BLaER1 (cell line): ENCODE data around the gene PDGFD.
A peak's percentile ranks its signal among the peaks of the same experiment; 100 is the strongest.

ENCODE experiments used
- H3K27ac ChIP-seq: shearing (Covaris generic); formaldehyde crosslinking; 2 replicates; pipeline ENCODE4 v1.8.1; 2022
- H3K27me3 ChIP-seq: shearing (Covaris generic); formaldehyde crosslinking; 2 replicates; pipeline ENCODE4 v1.8.1; 2022
- H3K36me3 ChIP-seq: shearing (Covaris generic); formaldehyde crosslinking; 2 replicates; pipeline ENCODE4 v1.8.1; 2022
- H3K4me1 ChIP-seq: shearing (Covaris generic); formaldehyde crosslinking; 2 replicates; pipeline ENCODE4 v1.8.1; 2022
- H3K4me2 ChIP-seq: shearing (Covaris generic); formaldehyde crosslinking; 2 replicates; pipeline ENCODE4 v1.8.1; 2022
- H3K4me3 ChIP-seq: shearing (Covaris generic); formaldehyde crosslinking; 2 replicates; pipeline ENCODE4 v1.8.1; 2022
- H3K9ac ChIP-seq: shearing (Covaris generic); formaldehyde crosslinking; 2 replicates; pipeline ENCODE4 v1.8.1; 2022
- H3K9me3 ChIP-seq: shearing (Covaris generic); formaldehyde crosslinking; 2 replicates; pipeline ENCODE4 v1.8.1; 2022
- H4K20me1 ChIP-seq: shearing (Covaris generic); formaldehyde crosslinking; 2 replicates; pipeline ENCODE4 v1.8.1; 2022
- Cebpa-rat ChIP-seq: shearing (Covaris generic); IDR thresholded peaks from 2 replicates; pipeline ENCODE4 v1.8.1; 2022

PDGFD gene

DNA sequence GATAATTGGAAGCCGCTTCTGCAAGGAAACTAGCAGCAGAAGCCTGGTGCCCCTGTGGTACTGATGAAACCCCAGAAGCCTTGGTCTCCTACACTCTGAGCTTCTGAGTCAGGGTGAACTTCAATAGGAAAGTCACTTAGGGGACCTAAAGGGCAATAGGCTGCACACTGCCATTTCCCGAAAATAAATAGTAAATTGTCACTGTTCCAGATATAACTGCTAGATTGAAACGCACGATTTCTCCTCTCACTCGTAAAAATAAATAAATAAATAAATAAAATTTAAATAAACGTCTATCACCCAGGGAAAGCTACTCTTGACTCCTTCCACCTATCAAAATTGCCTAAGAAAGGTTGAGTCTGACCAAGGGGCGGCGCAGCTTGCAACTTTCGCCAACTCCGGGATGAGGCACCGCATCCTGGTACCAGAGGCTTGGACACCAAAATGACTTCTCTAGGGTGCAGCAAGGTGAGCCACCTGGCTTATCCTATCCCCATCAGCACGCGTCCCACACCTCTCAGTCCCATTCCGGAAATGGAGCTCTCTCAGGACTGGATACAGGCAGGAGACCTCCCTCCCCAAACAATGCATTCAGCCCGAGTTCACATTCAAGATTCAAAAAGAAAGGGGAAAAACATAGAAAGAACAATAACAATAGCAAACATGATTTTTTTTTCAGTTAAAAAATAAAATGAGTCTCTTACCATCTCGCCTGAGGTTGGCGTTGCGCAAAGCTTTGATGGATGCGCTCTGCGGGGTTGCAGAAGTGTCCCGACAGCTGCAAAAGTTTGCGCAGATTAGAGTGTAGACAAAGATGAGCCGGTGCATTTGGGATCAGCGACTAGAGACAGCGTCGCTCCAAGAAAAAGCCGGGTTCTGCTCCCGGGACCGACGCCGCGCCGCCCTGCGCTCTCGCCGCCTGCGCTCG is 583 bp downstream of the PDGFD start:
- H3K9ac ChIP-seq = no peak overlapping the region
- no peaks in the 10 kb centered on the region for H3K27me3 ChIP-seq
- no peaks in the 10 kb centered on the region for H4K20me1 ChIP-seq
- H3K36me3 ChIP-seq = no peaks in the 10 kb centered on the region
- H3K9me3 ChIP-seq = peaks cover 16% of the 10 kb centered on the region
- no peak for TF ChIP-seq Cebpa-rat
- no peaks in the 10 kb centered on the region for H3K4me1 ChIP-seq
- no peak overlapping the region for H3K27ac ChIP-seq
- H3K4me2 ChIP-seq = no peak overlapping the region
- no peak overlapping the region for H3K4me3 ChIP-seq

DNA sequence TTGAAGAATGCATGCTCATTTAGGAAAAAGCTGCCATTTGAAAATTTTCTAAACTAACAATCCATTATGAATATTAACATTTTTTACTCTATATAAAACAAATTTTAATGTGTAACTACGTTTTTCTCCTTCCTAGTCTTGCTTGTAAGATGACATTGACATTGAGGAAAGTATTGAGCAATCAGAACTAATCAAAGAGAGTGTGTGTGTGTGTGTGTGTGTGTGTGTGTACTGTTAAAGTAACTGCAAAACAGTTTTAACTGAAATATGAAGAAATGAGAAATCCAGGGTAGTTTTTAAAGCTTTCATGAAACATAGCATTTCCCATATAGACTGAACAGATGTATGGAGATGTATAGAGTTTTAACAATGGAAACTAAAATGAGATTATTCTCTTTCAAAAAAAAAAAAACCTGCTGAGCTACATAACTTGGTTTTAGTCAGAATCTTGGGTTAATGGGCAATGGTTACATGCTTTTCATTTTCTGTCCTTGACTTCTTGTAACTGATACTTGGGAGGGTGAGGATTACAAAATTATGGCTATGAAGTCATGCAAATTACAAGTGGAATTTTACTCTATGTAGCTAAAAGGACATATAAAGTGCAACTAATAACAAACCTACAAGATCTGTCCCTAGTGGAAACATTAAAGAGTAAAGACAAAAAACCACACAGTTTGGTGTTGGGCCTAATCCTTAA is 2.0 kb downstream of the PDGFD start:
- H3K4me3 ChIP-seq = no peak overlapping the region
- no peak for TF ChIP-seq Cebpa-rat
- no peak overlapping the region for H3K9ac ChIP-seq
- H3K27ac ChIP-seq = no peak overlapping the region
- peaks cover 16% of the 10 kb centered on the region for H3K9me3 ChIP-seq
- no peaks in the 10 kb centered on the region for H4K20me1 ChIP-seq
- H3K4me2 ChIP-seq = no peak overlapping the region
- H3K36me3 ChIP-seq = no peaks in the 10 kb centered on the region
- H3K27me3 ChIP-seq = no peaks in the 10 kb centered on the region
- H3K4me1 ChIP-seq = no peaks in the 10 kb centered on the region

DNA sequence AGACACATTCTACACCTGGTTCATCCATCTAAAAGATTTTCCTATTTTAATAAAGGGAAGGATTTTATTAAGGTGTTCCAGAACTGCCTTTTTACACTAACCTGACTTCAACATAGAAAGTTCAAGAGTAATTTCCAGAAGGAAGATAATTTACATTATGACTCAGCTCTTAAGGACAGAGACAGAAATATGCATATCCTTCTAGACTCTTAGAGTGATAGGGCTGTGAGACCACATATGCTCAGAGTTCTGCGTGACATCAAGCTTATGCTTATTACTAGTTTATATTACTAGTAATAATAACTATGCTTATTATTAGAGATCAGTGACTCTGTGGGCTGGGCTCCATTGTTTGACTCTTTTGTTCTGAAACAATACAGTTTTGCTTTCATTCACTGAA is 4.6 kb downstream of the PDGFD start:
- Histone ChIP-seq H3K9ac (no peak overlapping the region), H3K9me3 (peaks cover 15% of the 10 kb centered on the region), H3K27me3 (no peaks in the 10 kb centered on the region), H4K20me1 (no peaks in the 10 kb centered on the region), H3K27ac (no peak overlapping the region), H3K4me2 (no peak overlapping the region), H3K36me3 (no peaks in the 10 kb centered on the region), H3K4me1 (no peaks in the 10 kb centered on the region), H3K4me3 (no peak overlapping the region)
- no peak for TF ChIP-seq Cebpa-rat

DNA sequence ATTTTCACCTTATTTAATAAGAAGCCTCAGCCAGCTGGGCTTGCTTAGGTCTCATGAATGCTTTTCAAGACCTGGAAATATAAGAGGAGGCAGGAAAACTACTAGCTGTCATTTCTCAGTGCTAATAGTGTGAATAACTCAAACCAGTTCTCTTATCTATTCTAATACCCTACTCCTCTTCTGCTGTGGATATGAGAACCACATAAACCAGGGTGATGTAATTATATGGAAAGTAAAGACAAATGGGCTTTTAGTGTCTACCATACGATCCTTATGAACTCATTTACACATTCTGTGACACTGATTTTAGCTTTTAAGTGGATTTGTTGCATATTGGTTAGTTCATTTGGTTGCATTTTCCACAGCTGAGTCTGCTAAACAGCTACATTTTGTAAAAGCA is 8.6 kb downstream of the PDGFD start:
- H3K27me3 ChIP-seq = no peaks in the 10 kb centered on the region
- H3K27ac ChIP-seq = no peak overlapping the region
- H3K4me1 ChIP-seq = 0 out of 2 replicates have a peak, but pooled peaks cover 8% of the 10 kb centered on the region
- no peaks in the 10 kb centered on the region for H3K36me3 ChIP-seq
- no peaks in the 10 kb centered on the region for H3K9me3 ChIP-seq
- no peak for TF ChIP-seq Cebpa-rat
- H3K9ac ChIP-seq = no peak overlapping the region
- H3K4me3 ChIP-seq = no peak overlapping the region
- H3K4me2 ChIP-seq = no peak overlapping the region
- no peaks in the 10 kb centered on the region for H4K20me1 ChIP-seq

DNA sequence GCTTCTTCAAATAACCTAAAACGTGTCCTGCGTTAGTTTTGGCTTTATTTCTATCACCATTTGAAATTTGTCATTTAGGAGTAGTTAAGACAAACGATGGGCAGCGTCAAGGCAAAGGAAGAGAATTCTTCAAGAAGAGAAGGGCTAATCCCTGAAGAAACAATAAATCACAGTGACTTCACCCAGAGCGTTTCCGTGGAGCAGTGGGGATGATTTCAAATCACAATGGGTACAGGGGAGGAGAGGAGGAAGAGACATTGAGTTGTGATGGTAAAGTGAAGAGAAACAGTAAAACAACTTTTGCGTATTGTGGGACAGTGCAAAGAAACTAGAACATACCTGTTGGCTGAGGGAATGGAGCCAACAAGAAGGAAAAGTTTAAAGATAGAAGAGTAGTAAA is 9.7 kb downstream of the PDGFD start:
- Histone ChIP-seq H3K27ac (no peak overlapping the region), H3K4me1 (0 out of 2 replicates have a peak, but pooled peaks cover 8% of the 10 kb centered on the region), H3K9me3 (no peaks in the 10 kb centered on the region), H3K36me3 (no peaks in the 10 kb centered on the region), H3K4me3 (no peak overlapping the region), H4K20me1 (no peaks in the 10 kb centered on the region), H3K4me2 (no peak overlapping the region), H3K9ac (no peak overlapping the region), H3K27me3 (no peaks in the 10 kb centered on the region)
- no peak for TF ChIP-seq Cebpa-rat

GRCh38 chr11:104152941-104153505 is 10.9 kb downstream of the PDGFD start:
- Histone ChIP-seq H3K4me2 (peak overlapping the region; percentile 2; the same call in 1 of the 2 replicates), H3K36me3 (no peaks in the 10 kb centered on the region), H3K27ac (no peak overlapping the region), H4K20me1 (no peaks in the 10 kb centered on the region), H3K4me3 (no peak overlapping the region), H3K9me3 (no peaks in the 10 kb centered on the region), H3K9ac (no peak overlapping the region), H3K4me1 (0 out of 2 replicates have a peak, but pooled peaks cover 8% of the 10 kb centered on the region), H3K27me3 (no peaks in the 10 kb centered on the region)
- no peak for TF ChIP-seq Cebpa-rat

DNA sequence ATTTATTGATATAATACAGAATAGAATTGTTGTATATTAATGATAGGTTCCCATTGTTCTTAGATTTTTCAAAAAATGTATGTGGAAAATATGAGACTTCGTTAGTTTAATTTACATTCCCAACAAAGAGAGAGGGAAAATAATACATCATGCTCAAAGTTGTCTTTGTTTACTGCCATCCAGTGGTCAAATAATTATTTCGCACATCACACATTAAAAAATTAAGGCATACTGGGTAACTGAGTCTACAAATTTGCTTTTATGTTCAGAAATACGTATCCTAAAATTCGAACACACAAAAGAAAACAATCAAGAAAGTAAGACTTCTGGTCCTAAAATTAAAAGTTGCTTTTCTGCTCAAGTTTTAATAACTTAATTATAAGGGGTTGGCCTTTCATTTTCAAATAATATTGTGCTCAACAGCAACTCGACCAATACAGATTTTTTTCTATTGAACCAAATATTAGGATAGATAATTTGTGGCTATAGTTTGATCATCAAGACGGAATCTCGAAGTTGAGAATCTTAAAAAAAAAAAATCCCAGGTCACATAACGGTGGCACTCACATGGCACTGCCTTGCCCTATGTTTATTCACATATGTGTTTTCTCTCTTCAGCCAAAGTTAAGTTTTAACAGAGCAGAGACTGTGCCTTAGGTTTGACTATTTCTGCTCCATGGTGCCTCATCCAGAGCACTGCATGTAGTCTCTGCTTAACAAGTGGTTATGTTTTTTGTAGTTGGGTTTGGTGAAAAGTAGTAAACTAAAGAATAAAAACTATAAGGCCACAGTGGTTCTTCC is 12.3 kb downstream of the PDGFD start:
- Histone ChIP-seq H4K20me1 (no peaks in the 10 kb centered on the region), H3K4me3 (no peak overlapping the region), H3K9me3 (no peaks in the 10 kb centered on the region), H3K9ac (no peak overlapping the region), H3K27me3 (no peaks in the 10 kb centered on the region), H3K4me2 (no peak overlapping the region), H3K36me3 (no peaks in the 10 kb centered on the region), H3K4me1 (0 out of 2 replicates have a peak, but pooled peaks cover 8% of the 10 kb centered on the region), H3K27ac (no peak overlapping the region)
- no peak for TF ChIP-seq Cebpa-rat

DNA sequence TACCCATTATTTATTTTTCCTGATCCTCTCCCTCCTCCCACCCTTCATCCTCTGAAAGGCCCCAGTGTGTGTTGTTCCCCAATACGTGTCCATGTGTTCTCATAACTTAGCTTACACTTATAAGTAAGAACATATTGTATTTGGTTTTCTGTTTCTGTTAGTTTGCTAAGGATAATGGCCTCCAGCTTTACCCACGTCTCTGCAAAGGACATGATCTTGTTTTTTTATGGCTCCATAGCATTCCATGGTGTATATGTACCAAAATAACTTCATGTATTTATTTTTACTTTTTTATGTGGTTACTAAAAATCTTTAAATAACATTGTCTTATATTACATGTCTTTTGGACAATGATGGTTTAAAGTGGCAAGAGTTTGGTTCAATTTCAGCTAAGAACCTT is 15.2 kb downstream of the PDGFD start:
- Histone ChIP-seq H3K9me3 (no peaks in the 10 kb centered on the region), H3K27me3 (no peaks in the 10 kb centered on the region), H3K9ac (no peak overlapping the region), H3K4me2 (no peak overlapping the region), H3K4me1 (peaks cover 14% of the 10 kb centered on the region), H3K36me3 (no peaks in the 10 kb centered on the region), H3K27ac (no peak overlapping the region), H4K20me1 (no peaks in the 10 kb centered on the region), H3K4me3 (no peak overlapping the region)
- no peak for TF ChIP-seq Cebpa-rat

GRCh38 chr11:104148074-104148473 is 15.9 kb downstream of the PDGFD start:
- peaks cover 17% of the 10 kb centered on the region for H3K4me1 ChIP-seq
- no peak overlapping the region for H3K4me3 ChIP-seq
- no peaks in the 10 kb centered on the region for H4K20me1 ChIP-seq
- no peaks in the 10 kb centered on the region for H3K36me3 ChIP-seq
- no peak overlapping the region for H3K27ac ChIP-seq
- H3K27me3 ChIP-seq = no peaks in the 10 kb centered on the region
- no peak overlapping the region for H3K9ac ChIP-seq
- no peak overlapping the region for H3K4me2 ChIP-seq
- no peaks in the 10 kb centered on the region for H3K9me3 ChIP-seq
- no peak for TF ChIP-seq Cebpa-rat
